Osteoblast (primary cell): ENCODE results near the gene TMEM238. TPM values are rescaled to one million over a fixed set of nuclear protein-coding genes. Genes with fewer than 3 reads are reported as not detected.

Experiments
- DNase-seq: peaks from one replicate; pipeline ENCODE4 v3.0.0; 2011; ENCODE audit warnings: low spot score, mixed read lengths; ENCODE audit not compliant: insufficient read length; ENCODE audit errors: missing footprints
- H2AFZ ChIP-seq: 2 replicates; pipeline ENCODE4 v1.6.0; 2011; ENCODE audit warnings: mild to moderate bottlenecking, low read length
- H3K27ac ChIP-seq: 2 replicates; pipeline ENCODE4 v1.5.1; 2011; ENCODE audit warnings: mild to moderate bottlenecking, low read depth, low read length, moderate library complexity
- H3K27me3 ChIP-seq: 2 replicates; pipeline ENCODE4 v1.6.0; 2012; ENCODE audit warnings: mild to moderate bottlenecking, control low read depth, inconsistent platforms, low read length, moderate library complexity; ENCODE audit not compliant: insufficient read depth
- H3K36me3 ChIP-seq: 2 replicates; pipeline ENCODE4 v1.5.1; 2011; ENCODE audit warnings: mild to moderate bottlenecking, low read length, control low read depth, moderate library complexity; ENCODE audit not compliant: insufficient read depth
- H3K4me1 ChIP-seq: 2 replicates; pipeline ENCODE4 v1.5.1; 2011; ENCODE audit warnings: mild to moderate bottlenecking, low read length, control low read depth, moderate library complexity; ENCODE audit not compliant: insufficient read depth
- H3K4me2 ChIP-seq: 2 replicates; pipeline ENCODE4 v1.6.0; 2011; ENCODE audit warnings: mild to moderate bottlenecking, low read length; ENCODE audit not compliant: insufficient read depth
- H3K4me3 ChIP-seq: fragments of 200-600 bp; sonication (generic); 3 replicates; pipeline ENCODE4 v1.5.1; 2012; ENCODE audit warnings: mild to moderate bottlenecking, low read length, inconsistent platforms; ENCODE audit not compliant: insufficient read depth
- H3K79me2 ChIP-seq: 2 replicates; pipeline ENCODE4 v1.6.0; 2012; ENCODE audit warnings: mild to moderate bottlenecking, low read length, control low read depth, inconsistent platforms; ENCODE audit not compliant: insufficient read depth
- H3K9me3 ChIP-seq: 2 replicates; pipeline ENCODE4 v1.5.1; 2011; ENCODE audit warnings: low read depth, low read length, control low read depth
- H4K20me1 ChIP-seq: 2 replicates; pipeline ENCODE4 v1.6.0; 2012; ENCODE audit warnings: mild to moderate bottlenecking, low read length, control low read depth; ENCODE audit not compliant: insufficient read depth
- total RNA-seq: library from RNA; depleted of rRNA; stranded (reverse); fragments of >200 nt; gene quantifications from 2 replicates; pipeline ENCODE4 v1.2.3, GENCODE V29; 2012
- TF ChIP-seq, protein P1 (sequence below): IDR thresholded peaks from 2 replicates; pipeline ENCODE4 v1.5.1; 2011; ENCODE audit warnings: mild to moderate bottlenecking, low read depth, low read length, moderate library complexity; ENCODE audit errors: extremely low read depth

Gene TMEM238
- total RNA-seq, 1 donor: not detected

DNA sequence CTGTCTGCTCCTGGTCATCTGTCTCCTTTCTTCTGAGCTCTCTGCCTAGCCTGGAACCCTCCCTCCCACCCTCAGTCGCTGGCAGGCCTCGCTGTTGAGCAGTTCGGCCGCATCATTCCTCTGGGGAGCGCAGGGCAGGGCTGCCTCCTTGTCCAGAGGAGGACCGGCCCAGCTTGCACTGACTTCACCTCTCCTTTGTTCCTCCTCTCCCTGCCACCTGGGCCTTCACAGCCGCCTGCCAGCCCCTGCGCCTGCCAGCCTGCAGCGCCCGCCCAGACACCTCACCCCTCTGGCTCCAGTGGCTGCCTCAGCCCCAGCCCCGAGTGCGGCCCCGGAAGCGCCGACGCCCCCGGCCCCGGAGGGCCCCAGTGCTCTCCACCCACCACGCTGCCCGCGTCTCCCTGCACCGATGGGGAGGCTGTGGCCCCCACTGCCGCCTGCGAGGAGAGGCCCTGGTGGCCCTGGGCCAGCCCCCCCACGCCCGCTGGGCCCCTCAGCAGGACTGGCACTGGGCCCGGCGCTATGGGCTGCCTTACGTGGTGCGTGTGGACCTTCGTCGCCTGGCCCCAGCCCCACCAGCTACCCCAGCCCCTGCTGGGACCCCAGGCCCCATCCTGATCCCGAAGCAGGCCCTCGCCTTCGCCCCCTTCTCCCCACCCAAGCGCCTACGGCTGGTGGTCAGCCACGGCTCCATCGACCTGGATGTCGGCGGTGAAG is 37.2 kb downstream of the TMEM238 start:
- H3K9me3 ChIP-seq: no peaks in the 10 kb centered on the region
- no peaks in the 10 kb centered on the region for H3K79me2 ChIP-seq
- H3K4me3 ChIP-seq: no peak overlapping the region
- H3K4me2 ChIP-seq: no peak overlapping the region
- TF ChIP-seq, protein P1, sequence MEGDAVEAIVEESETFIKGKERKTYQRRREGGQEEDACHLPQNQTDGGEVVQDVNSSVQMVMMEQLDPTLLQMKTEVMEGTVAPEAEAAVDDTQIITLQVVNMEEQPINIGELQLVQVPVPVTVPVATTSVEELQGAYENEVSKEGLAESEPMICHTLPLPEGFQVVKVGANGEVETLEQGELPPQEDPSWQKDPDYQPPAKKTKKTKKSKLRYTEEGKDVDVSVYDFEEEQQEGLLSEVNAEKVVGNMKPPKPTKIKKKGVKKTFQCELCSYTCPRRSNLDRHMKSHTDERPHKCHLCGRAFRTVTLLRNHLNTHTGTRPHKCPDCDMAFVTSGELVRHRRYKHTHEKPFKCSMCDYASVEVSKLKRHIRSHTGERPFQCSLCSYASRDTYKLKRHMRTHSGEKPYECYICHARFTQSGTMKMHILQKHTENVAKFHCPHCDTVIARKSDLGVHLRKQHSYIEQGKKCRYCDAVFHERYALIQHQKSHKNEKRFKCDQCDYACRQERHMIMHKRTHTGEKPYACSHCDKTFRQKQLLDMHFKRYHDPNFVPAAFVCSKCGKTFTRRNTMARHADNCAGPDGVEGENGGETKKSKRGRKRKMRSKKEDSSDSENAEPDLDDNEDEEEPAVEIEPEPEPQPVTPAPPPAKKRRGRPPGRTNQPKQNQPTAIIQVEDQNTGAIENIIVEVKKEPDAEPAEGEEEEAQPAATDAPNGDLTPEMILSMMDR: no peak
- peaks cover 2% of the 10 kb centered on the region for H4K20me1 ChIP-seq
- H3K27me3 ChIP-seq: peaks cover 4% of the 10 kb centered on the region
- peak; percentile 84 for DNase-seq
- H3K27ac ChIP-seq: no peak overlapping the region
- no peaks in the 10 kb centered on the region for H3K4me1 ChIP-seq
- H2AFZ ChIP-seq: no peak overlapping the region
- peaks cover 4% of the 10 kb centered on the region for H3K36me3 ChIP-seq

DNA sequence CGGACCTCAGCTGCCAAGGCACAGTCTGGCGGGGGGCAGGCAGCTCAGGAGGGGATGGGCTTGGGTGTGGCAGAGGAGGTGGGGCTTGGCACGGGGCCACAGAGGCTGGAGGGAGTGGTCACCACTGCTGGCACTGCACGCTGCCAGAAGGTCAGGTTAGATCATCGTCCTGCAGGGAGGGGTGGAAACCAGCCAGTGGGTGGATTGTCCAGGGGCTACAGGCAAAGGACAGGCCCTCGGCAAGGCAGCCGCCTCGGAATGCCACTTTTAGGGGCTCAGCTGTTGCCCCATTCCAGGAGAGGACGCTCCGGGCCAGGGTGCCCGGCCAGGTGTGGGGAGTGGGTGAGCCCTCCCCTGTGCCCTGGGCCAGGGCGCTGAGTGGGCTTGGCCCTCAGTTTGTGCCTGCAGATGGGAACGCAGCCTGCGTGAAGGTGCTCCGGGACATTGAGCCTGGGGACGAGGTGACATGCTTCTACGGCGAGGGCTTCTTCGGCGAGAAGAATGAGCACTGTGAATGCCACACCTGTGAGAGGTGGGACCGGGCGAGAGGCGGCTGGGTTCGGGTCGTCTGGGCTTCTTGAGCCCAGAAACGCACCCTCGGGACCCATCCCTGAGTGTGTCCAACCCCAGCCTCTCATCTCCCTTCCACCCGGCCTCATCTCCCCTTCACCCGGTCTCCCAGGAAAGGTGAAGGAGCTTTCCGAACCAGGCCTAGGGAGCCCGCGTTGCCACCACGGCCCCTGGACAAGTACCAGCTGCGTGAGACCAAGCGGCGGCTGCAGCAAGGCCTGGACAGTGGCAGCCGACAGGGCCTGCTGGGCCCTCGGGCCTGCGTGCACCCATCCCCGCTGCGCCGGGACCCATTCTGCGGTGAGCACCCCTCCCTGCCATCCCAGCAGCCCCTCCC is 38.0 kb downstream of the TMEM238 start:
- peak; percentile 87 for DNase-seq
- TF ChIP-seq, protein P1: no peak
- H2AFZ ChIP-seq: no peak overlapping the region

DNA sequence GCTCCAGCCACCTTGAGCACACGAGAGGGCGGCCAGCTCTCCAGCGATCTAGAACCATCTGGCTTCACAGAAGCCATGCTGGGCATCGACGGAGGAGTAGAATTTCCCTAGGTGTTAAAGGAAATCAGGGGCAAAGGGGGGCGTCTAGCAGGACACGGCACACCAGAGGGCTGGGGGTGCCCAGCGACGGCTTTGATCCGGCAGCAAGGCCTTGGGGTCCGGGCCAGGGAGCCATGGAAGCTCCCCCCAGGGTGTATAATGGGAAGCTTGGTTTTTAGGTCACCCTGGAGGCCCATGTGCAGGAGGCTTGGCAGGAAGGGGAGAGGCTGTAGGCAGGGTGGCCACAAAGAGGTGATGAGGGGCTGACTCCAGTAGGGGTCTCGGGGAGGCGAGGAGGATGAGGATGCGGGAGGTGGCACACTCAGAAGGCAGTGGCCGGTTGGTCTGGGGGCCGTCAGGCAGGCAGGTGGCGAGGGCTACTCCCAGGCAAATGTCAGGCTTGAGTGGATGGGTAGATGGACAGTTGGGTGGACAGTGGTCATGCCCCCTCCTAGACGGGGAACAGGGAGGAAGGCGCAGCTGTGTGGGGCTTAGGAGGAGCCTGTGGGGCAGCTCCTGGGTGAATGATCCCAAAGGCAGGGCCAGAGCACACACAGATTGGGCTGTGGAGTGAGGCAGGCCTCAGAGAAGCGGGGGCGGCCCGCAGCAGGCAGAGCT is 38.8 kb downstream of the TMEM238 start:
- H3K4me3 ChIP-seq: no peak overlapping the region
- no peaks in the 10 kb centered on the region for H3K9me3 ChIP-seq
- peaks cover 6% of the 10 kb centered on the region for H3K4me1 ChIP-seq
- TF ChIP-seq, protein P1: no peak
- H3K79me2 ChIP-seq: peaks cover 6% of the 10 kb centered on the region
- no peak overlapping the region for H3K4me2 ChIP-seq
- no peak for DNase-seq
- H3K27me3 ChIP-seq: no peaks in the 10 kb centered on the region
- peaks cover 4% of the 10 kb centered on the region for H3K36me3 ChIP-seq
- no peak overlapping the region for H3K27ac ChIP-seq
- H4K20me1 ChIP-seq: peaks cover 8% of the 10 kb centered on the region
- H2AFZ ChIP-seq: no peak overlapping the region

More for the DNA sequence above, 38.0 kb downstream of the TMEM238 start:
- H3K27me3 ChIP-seq: no peaks in the 10 kb centered on the region
- H3K79me2 ChIP-seq: no peaks in the 10 kb centered on the region
- no peaks in the 10 kb centered on the region for H3K9me3 ChIP-seq
- peaks cover 4% of the 10 kb centered on the region for H3K4me1 ChIP-seq
- H3K4me2 ChIP-seq: no peak overlapping the region
- no peak overlapping the region for H3K4me3 ChIP-seq
- H3K27ac ChIP-seq: no peak overlapping the region
- H3K36me3 ChIP-seq: peaks cover 4% of the 10 kb centered on the region
- peaks cover 8% of the 10 kb centered on the region for H4K20me1 ChIP-seq
